Measurements from ENCODE around the gene GSN.

GSN gene

DNA sequence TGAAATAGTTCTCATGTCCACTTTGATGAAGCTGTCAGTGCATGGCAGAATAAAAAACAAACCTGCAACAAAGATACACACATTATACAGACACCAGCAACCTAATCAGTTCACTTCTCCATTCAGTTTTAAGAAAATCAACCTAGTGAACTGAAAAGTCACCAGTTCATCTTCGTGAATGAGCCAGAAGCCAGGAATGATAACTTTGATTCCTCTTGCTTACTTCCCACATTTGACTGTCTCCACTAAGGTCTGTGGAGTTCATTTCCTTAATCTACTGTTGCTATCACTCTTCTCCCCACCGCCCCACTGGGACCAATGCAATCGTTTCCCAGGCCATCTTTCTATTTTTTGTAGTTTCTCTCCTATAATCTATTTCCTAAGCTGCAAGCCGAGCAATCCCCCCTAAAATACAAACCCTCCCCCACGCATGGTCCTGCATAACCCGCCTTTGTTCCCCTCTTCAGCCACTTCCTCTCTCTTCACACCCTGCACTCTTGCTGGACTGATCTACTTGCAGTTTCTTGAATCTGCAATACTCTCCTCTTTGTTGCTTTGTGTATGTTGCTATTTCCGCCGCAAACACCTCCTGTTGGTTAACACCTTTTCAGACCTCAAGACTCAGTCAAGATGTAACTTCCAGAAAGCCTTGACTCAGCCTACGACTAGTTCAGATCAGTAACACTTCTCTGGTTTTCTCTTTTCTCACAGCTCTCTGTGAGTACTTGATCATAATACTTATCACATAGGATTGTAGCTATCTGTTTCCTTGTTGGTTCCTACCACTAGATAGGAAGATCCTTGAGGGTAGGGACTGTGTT, 85.5 kb downstream of the GSN start:
- DNase-seq (ENCODE audit: low spot score), result peak; percentile 80

- no peak for DNase-seq (ENCODE audit: low spot score)
Measured at GRCh38 chr9:121354141-121354540, 86.2 kb downstream of the GSN start.

DNA sequence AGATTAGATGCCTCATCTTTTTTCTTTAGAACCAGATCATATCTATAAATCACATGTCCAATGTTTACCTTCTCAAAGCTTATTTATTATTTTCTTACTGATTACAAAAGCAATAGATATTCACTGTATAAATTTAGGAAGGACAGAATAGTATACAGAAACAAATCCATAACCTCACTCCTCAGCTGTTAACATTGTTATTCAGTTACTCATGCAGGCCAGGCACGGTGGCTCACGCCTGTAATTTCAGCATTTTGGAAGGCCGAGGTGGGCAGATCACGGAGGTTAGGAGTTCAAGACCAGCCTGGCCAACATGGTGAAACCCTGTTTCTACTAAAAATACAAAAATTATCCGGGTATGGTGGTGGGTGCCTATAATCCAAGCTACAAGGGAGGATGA, 86.8 kb downstream of the GSN start:
- DNase-seq (ENCODE audit: low spot score), result no peak

DNA sequence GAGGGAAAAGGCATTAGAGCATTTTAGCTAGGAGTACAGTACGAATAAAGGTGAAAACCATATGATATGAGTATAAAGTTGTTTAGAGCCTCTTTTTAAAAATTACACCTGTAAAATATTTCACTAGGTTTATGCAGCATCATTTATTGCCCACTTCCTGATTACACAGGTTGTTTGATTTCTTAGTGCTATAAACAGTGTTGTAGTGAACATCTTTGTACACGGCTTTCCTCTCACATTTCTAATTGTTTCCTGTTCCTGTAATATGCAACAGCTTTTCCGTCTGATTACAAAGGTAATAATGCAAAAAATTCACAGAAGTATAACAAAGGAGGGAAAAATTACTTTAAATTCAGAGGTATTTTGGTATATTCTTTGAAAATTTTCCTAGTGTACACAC, 89.0 kb downstream of the GSN start:
- DNase-seq (ENCODE audit: low spot score), result peak; percentile 24

GRCh38 chr9:121358751-121359150, 90.8 kb downstream of the GSN start:
- no peak for DNase-seq (ENCODE audit: low spot score)

GRCh38 chr9:121359351-121360294, 91.7 kb downstream of the GSN start:
- DNase-seq (ENCODE audit: low spot score), result no peak

GRCh38 chr9:121360601-121361374, 92.8 kb downstream of the GSN start:
- DNase-seq (ENCODE audit: low spot score), result no peak

DNA sequence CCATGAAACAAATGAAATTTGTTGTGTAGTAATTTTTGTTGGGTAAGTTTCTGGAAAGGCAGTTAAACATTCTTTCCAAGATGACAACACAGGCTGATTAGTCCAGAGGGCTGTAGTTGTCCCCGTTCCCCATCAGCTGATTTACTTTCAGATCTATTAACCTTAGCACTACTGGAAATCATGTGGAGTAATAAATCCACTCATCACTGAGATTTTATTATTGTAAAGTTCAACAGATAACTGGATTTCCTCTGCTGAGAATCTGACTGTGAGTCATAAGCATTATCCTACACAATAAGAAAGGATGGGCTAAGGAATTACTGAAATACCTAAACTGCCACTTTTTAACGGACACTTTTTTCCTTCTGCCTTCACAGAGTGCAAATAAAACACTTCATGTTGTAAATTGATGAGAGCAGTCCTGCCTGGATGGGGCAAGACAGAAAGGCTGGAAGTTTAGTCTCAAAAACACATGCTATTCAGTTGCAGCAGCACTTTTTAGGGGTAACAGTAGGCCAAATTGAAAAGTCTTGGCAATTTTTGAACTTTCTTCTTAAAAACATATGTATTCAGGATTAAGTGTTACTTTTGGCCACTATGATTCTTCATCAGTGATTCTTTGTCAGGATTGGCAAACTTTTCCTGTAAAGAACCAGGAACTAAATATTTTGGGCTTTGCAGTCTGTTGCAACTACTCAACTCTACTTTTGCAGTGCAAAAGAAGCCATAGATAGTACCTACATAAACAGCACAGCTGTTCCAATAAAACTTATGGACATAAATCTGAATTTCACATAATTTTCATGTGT, 95.1 kb downstream of the GSN start:
- no peak for DNase-seq (ENCODE audit: low spot score)

DNA sequence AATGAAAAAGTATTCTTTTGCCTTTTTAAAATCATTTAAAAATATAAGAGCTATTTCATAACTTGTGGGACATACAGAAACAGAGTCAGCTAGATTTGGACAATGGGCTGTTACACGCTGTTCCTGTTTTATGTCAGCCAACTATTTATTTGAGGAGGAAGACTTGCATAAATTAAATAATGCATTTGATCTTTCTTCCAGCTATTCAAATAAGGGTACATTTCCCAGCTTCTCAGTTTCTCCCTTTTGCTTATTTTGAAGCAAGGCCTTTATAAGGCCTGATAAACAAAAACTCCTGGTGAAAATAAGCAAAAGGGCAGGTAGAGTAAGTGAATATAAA, 95.6 kb downstream of the GSN start:
- no peak for DNase-seq (ENCODE audit: low spot score)

DNA sequence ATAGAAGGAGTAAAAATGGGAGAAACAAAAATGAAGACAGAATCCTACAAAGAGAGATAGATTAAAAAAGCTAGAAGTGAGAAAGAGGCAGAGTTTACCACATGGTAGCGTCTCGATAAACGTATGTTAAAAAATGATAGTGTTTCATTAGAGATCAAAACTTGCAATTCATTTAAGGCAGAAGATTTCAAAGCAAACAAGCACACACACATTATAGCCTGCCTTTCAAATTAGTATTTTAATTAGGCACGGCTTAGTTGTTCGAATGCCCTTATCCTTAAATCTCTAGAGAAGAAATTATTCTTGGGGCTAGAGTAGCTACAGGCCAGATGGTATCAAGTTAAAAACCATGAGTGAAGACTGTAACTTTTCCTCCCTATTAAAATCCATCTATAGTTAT, 96.1 kb downstream of the GSN start:
- no peak for DNase-seq (ENCODE audit: low spot score)

DNA sequence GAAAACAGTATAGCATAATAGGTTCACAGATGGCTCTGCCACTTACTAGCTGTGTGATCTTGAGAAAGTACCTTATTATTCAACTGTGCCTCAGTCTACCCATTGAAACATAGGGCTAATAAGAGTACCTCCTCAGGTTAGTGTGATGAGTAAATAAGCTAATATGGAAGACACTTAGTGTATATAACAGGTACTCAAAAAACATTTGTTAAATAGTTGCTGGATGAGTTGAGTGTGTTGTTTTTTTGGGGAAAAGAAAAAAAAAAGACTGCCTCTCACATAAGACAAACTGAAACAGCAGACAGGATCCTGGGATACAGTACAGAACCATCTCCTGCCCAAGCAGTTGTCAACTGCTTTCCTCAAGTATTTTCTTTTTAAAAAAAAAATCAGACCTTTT, 96.9 kb downstream of the GSN start:
- no peak for DNase-seq (ENCODE audit: low spot score)

GRCh38 chr9:121365564-121365963, 97.6 kb downstream of the GSN start:
- DNase-seq (ENCODE audit: low spot score), result no peak

DNA sequence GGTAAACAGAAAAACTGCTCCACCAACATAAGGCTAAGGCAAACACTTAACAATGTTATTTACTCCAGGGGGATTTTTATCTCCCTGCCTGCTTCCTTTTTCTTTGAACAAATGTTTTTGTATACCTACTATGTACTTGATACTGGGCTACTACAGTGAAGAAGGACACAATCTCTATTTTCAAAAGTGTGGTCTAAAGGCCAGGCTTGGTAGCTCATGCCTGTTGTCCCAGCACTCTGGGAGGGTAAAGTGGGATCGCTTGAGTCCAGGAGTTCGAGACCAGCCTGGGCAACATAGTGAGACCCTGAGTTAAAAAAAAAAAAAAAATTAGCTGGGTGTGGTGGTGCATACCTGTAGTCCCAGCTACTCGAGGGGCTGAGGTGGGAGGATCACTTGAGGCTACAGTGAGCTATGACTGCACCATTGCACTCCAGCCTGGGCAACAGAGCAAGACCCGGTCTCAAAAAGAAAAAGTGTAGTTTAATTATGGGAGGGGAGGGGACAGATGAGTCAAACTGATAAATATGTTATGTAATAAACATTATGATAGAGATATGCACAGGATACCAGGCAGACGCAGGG, 98.7 kb downstream of the GSN start:
- no peak for DNase-seq (ENCODE audit: low spot score)

- no peak for DNase-seq (ENCODE audit: low spot score)
Measured at GRCh38 chr9:121367306-121368137, 99.6 kb downstream of the GSN start.

DNA sequence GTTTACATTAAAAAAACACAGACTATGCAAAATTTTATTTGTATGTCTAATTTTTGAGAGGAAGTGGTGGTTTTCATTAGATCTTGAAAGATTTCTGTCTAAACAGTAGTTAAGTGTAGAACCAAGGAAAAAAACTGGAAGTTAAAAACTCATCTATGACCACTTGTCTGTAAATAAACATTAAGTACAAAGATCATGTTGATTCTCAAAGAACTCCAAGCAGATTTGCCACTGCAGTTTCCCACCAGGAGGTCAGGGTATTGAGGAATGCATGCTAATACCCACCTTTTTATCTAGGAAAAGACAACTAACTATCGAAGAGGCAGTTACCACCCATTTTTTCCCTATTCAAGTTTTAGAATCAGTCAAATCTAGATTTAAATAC, 100.2 kb downstream of the GSN start:
- DNase-seq (ENCODE audit: low spot score), result no peak

DNA sequence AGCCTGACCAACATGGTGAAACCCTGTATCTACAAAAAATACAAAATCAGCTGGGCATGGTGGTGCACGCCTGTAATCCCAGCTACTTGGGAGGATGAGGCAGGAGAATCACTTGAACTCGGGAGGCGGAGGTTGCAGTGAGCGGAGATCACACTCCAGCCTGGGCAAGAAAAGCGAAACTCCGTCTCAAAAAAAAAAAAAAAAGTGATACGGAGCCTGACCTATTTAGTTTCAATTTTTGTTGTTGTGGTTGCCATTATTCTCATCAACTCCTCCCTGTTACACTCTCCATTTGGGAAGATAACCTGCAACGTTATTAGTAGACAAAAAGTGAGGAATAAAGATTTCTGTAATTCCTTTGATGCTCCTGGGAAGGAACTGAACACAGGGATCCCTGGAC, 100.8 kb downstream of the GSN start:
- DNase-seq (ENCODE audit: low spot score), result peak; percentile 22

DNA sequence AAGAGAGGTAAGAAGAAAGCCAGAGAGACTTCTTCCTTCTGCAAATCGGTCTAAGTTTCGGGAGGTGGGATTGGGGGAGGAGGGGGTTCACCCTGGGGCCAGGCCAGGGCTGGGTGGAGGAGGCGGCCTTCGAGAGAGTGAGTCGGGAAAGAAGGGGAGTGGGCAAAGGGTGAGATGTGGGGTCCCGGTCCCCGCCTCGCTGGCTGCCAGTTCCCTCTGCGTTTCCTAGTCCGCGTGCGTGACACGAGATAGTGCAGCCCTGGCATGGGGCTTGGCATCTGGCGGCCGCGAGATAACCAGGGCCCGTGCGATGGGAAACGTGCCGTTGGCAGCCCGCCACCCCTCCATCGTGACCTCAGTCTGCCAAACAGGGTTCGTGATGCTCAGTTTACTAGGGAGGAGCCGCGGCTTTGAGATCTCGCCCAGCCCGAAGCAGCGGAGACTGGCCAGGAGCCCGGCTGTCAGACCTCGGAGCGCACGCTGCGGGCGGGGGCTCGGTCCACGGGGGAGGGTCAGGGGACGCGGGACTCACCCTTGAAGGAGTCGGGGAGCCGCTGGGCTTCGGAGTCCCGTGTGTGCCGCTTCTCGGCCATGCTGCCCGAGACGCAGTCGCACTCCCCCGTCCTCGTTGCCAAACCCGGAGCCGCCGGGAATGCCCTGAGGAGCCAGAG, 101.8 kb downstream of the GSN start, which contains the start of gene STOM:
TSS of gene STOM (minus strand) at position 656 of the 671 bp plus-strand sequence. CDS start at position 593, 63 bp downstream.
- DNase-seq (ENCODE audit: low spot score), result peak; percentile 61

GRCh38 chr9:121371495-121372061, 103.6 kb downstream of the GSN start:
- DNase-seq (ENCODE audit: low spot score), result no peak

Measured in CD4-positive, alpha-beta T cell treated with Interleukin-2 at 100 ng/mL for 4 hours (primary cell).